EH (cell line): ENCODE data around the gene GPRIN2.
A peak's percentile ranks its signal among the peaks of the same experiment; 100 is the strongest.
"Not testable (repeated sequence)": the region's sequence is repeated elsewhere in the genome, so short reads cannot be mapped to it uniquely, and the experiment has no call there.

ENCODE experiments used
- DNase-seq: peaks from one replicate; pipeline ENCODE4 v3.0.0-alpha.2; 2015; ENCODE audit warnings: low read depth

GPRIN2 gene

GRCh38 chr10:46567151-46567550 is 10.7 kb upstream of the GPRIN2 start:
- DNase-seq, result not testable (repeated sequence)

- DNase-seq, result peak; percentile 78
Measured at GRCh38 chr10:46565591-46566332, 9.3 kb upstream of the GPRIN2 start.

- no peak for DNase-seq
Measured at GRCh38 chr10:46560952-46561351, 4.5 kb upstream of the GPRIN2 start.

- DNase-seq, result no peak
Measured at GRCh38 chr10:46560381-46560780, 3.9 kb upstream of the GPRIN2 start.

- no peak for DNase-seq
Measured at GRCh38 chr10:46559231-46559671, 2.8 kb upstream of the GPRIN2 start.

- no peak for DNase-seq
Measured at GRCh38 chr10:46558392-46559185, 2.1 kb upstream of the GPRIN2 start.

GRCh38 chr10:46558122-46558391 is 1.6 kb upstream of the GPRIN2 start:
- DNase-seq, result no peak

- DNase-seq, result no peak
Measured at GRCh38 chr10:46557319-46558121, 1.1 kb upstream of the GPRIN2 start.

- DNase-seq, result no peak
Measured at GRCh38 chr10:46555713-46556514, 544 bp downstream of the GPRIN2 start.

- DNase-seq, result no peak
Measured at GRCh38 chr10:46555366-46555712, 1.1 kb downstream of the GPRIN2 start.

- DNase-seq, result no peak
Measured at GRCh38 chr10:46554166-46554781, 2.2 kb downstream of the GPRIN2 start.

- no peak for DNase-seq
Measured at GRCh38 chr10:46553238-46554049, 3.0 kb downstream of the GPRIN2 start.

GRCh38 chr10:46552526-46553237 is 3.8 kb downstream of the GPRIN2 start:
- no peak for DNase-seq

- no peak for DNase-seq
Measured at GRCh38 chr10:46551701-46552525, 4.5 kb downstream of the GPRIN2 start.

GRCh38 chr10:46550795-46551700 is 5.4 kb downstream of the GPRIN2 start:
- no peak for DNase-seq

GRCh38 chr10:46550076-46550790 is 6.2 kb downstream of the GPRIN2 start:
- DNase-seq, result no peak
